ENCODE results near the gene TRAPPC14. TPM values are rescaled to one million over a fixed set of nuclear protein-coding genes. Genes with fewer than 3 reads are reported as not detected.

TRAPPC14 gene
- total and polyA plus RNA-seq, 9 of the 15 experiments (the other 6 are each of a cell fraction or from before 2014, with no cell fraction given) = 0.42 to 45.9 (median 18.2) TPM

- TF ChIP-seq, protein P1, sequence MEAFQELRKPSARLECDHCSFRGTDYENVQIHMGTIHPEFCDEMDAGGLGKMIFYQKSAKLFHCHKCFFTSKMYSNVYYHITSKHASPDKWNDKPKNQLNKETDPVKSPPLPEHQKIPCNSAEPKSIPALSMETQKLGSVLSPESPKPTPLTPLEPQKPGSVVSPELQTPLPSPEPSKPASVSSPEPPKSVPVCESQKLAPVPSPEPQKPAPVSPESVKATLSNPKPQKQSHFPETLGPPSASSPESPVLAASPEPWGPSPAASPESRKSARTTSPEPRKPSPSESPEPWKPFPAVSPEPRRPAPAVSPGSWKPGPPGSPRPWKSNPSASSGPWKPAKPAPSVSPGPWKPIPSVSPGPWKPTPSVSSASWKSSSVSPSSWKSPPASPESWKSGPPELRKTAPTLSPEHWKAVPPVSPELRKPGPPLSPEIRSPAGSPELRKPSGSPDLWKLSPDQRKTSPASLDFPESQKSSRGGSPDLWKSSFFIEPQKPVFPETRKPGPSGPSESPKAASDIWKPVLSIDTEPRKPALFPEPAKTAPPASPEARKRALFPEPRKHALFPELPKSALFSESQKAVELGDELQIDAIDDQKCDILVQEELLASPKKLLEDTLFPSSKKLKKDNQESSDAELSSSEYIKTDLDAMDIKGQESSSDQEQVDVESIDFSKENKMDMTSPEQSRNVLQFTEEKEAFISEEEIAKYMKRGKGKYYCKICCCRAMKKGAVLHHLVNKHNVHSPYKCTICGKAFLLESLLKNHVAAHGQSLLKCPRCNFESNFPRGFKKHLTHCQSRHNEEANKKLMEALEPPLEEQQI (IDR thresholded peaks at IDR 0.05) = 0 out of 2 replicates have a peak, but pooled peaks have one; percentile 64
- TF ChIP-seq RBM25 (IDR thresholded peaks at IDR 0.05; ENCODE audit: low read depth, low read length, severe bottlenecking) (peak; percentile 37), NR4A1 (CRISPR knock-in tag; IDR thresholded peaks at IDR 0.05) (no peak), NR4A1 (tag; IDR thresholded peaks at IDR 0.05) (peak; percentile 66; the same call in 1 of the 2 replicates), RBBP5 (IDR thresholded peaks at IDR 0.05; ENCODE audit: borderline replicate concordance, insufficient read depth, low read length, poor library complexity, severe bottlenecking) (peak; percentile 73), ATF7 (IDR thresholded peaks at IDR 0.05) (peak; percentile 84; the same call in 1 of the 2 replicates), KAT2B (IDR thresholded peaks at IDR 0.05; ENCODE audit: low read depth, low read length) (no peak), ZFP36 (IDR thresholded peaks at IDR 0.05; ENCODE audit: low read depth, low read length, partially characterized antibody) (no peak), TGIF2 (CRISPR knock-in tag; IDR thresholded peaks at IDR 0.05) (no peak), ILF3 (IDR thresholded peaks at IDR 0.05; ENCODE audit: borderline replicate concordance) (no peak), POLR2G (IDR thresholded peaks at IDR 0.05; ENCODE audit: low read depth, low read length) (peak; percentile 90), ZBTB8A (IDR thresholded peaks at IDR 0.05; ENCODE audit: partially characterized antibody) (no peak), ETS1 (conservative IDR thresholded peaks at IDR 0.05; ENCODE audit: control insufficient read depth, low read depth, low read length) (peak; percentile 72; the same call in 1 of the 2 replicates), PHB (CRISPR knock-in tag; IDR thresholded peaks at IDR 0.05) (peak; percentile 77; the same call in 1 of the 2 replicates), YY1 (IDR thresholded peaks at IDR 0.05; ENCODE audit: borderline replicate concordance in 1 of 3, control insufficient read depth in 1 of 3, extremely low read depth in 1 of 3, insufficient read depth in 3 of 3, insufficient read length in 1 of 3, insufficient replicate concordance in 2 of 3, low read depth in 1 of 3, low read length in 2 of 3) (peak; percentile 98 to 99 (median 99)), CBFB (CRISPR knock-in tag; IDR thresholded peaks at IDR 0.05) (no peak)
- TF ChIP-seq, protein P2, sequence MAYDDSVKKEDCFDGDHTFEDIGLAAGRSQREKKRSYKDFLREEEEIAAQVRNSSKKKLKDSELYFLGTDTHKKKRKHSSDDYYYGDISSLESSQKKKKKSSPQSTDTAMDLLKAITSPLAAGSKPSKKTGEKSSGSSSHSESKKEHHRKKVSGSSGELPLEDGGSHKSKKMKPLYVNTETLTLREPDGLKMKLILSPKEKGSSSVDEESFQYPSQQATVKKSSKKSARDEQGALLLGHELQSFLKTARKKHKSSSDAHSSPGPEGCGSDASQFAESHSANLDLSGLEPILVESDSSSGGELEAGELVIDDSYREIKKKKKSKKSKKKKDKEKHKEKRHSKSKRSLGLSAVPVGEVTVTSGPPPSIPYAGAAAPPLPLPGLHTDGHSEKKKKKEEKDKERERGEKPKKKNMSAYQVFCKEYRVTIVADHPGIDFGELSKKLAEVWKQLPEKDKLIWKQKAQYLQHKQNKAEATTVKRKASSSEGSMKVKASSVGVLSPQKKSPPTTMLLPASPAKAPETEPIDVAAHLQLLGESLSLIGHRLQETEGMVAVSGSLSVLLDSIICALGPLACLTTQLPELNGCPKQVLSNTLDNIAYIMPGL (CRISPR knock-in tag; IDR thresholded peaks at IDR 0.05) = peak; percentile 72; the same call in 1 of the 2 replicates
- TF ChIP-seq, protein P3, sequence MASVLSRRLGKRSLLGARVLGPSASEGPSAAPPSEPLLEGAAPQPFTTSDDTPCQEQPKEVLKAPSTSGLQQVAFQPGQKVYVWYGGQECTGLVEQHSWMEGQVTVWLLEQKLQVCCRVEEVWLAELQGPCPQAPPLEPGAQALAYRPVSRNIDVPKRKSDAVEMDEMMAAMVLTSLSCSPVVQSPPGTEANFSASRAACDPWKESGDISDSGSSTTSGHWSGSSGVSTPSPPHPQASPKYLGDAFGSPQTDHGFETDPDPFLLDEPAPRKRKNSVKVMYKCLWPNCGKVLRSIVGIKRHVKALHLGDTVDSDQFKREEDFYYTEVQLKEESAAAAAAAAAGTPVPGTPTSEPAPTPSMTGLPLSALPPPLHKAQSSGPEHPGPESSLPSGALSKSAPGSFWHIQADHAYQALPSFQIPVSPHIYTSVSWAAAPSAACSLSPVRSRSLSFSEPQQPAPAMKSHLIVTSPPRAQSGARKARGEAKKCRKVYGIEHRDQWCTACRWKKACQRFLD (CRISPR knock-in tag; IDR thresholded peaks at IDR 0.05) = no peak; the same call in 1 of the 2 replicates
Observed at GRCh38 chr7:100119072-100119969, 39.2 kb downstream of the TRAPPC14 start, which contains the start of the genes CNPY4 and TAF6 (continued).
